ENCODE measurements around the gene AMPH.
"Not testable (repeated sequence)": the region's sequence is repeated elsewhere in the genome, so short reads cannot be mapped to it uniquely, and the experiment has no call there.

AMPH gene

GRCh38 chr7:38345299-38346172 is 285.6 kb downstream of the AMPH start:
- DNase-seq, result not testable (repeated sequence)

DNA sequence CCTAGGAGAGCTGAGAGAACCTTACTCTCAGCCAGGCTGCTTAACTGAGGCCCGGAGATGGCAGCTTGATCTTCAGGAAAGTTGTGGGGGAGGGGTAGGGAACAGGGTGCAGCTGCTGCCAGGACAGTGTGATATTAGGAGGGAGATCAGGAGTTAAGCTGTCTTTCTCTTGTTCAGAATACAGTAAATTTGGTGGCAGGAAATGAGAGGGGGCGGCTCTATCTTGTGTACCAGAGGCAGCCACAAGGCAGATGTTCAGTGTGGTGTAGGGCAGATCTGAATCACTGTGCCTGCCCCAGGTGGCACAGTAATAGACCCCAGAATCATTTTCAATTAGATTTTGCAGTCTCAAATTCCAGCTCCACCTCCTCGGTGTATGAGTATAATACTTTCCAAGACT is 286.4 kb downstream of the AMPH start:
- not testable (repeated sequence) for DNase-seq

- DNase-seq, result not testable (repeated sequence)
Observed at GRCh38 chr7:38342135-38342534, 289.0 kb downstream of the AMPH start.

DNA sequence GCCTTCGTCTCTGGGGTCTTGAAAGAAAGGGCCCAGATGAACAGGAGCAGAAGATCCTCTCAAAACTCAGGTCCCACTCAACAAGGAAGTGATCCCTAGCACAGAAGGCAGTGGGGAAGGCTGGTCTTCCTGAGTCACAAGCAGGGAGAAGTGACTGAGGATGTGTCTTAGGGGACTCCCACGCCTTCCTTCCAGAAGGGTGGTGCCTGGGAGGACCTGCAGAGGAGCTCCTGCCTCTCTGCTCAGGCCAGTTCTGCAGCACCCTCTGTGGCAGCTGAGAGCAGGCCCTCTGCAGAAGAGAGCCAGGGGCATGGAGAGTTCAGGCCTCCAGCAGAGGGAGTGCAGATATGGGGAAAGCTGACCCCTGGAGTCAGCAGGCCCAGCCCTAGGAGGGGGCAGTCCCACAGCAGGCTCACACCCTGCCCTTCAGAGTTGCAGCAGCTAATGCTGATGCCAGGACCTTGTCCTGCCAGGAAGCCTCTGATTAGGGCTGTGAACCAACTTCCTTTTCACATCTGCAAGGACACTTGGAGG is 289.9 kb downstream of the AMPH start:
- peak; percentile 39 for DNase-seq

DNA sequence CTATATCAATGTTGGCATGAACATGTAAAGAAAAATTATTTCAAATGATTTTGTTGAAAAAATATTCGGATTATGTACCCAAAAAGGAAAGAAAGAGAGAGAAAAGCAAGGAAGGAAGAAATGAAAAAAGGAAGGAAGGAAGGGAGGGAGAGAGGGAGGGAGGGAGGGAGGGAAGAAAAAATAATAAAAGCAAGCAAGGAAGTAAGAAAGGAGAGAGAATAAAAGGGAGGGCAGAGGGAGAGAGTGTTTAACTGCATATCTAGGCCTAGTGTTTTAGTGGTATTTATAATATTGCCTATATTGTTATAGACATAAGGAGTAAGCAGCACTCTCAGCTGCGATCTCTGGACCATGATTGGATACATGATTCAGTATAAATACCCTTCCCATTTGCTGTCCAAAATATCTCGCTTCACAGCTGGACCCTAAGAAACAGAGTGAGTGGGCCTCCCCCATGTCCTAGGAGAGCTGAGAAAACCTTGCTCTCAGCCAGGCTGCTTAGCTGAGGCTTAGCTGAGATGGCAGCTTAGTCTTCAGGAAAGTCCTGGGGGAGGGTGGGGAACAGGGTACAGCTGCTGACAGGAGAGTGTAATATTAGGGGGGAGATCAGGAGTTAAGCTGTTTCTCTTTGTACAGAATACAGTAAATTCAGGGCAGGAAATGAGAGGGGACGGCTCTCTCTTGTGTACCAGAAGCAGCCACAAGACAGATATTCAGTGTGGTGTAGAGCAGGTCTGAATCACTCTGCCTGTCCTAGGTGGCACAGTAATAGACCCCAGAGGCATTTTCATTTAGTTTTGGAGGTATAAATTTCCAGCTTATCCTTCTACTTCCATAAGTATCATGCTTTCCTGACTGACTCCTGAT is 291.0 kb downstream of the AMPH start:
- DNase-seq, result no peak

DNA sequence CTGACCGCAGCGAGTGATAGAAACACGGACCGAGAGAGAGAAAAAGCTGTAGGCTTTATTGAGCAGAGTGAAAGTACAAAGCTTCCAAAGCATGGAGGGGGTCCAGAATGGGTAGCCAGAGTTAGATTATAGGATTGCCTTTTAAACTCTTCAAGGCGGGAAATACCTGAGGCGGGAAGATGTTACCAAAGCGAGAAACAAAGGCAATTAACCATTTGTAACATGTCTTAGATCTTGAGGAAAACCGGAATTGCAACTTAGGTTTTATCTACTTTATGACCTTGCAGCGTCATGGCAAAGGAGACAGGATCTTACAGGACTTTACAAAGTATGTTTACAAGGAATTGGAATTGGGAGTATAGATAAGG is 295.0 kb downstream of the AMPH start:
- not testable (repeated sequence) for DNase-seq

GRCh38 chr7:38335492-38336147 is 295.6 kb downstream of the AMPH start:
- DNase-seq, result peak; percentile 97

DNA sequence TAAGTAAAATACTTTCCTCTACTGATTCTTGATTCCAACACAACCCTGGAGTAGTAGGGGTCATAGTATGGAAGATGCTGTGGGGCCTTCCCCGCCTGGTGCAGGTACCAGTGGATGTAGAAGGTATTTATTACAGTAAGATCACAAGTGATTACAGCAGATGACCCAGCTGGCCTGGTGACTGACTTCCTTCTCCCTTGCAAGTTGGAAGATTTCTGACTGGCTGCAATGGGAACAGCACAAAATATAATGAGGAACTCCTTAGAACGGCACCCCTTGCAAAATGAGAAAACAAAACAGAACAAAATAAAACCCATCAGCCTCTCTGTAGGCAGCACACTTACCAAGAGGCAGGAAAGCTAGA is 296.1 kb downstream of the AMPH start:
- no peak for DNase-seq

- no peak for DNase-seq
Observed at GRCh38 chr7:38334163-38334562, 297.0 kb downstream of the AMPH start.
